Thoracic aorta (tissue), 2 donors: ENCODE measurements around the gene LDLRAD4. TPM values are rescaled to one million over a fixed set of nuclear protein-coding genes. Genes with fewer than 3 reads are reported as not detected.

Experiments used
- ATAC-seq: fragments of 150-250 bp; one replicate; pipeline ENCODE4 v1.8.0; 2017; ENCODE audit warnings: low read depth; ENCODE audit not compliant: insufficient number of reproducible peaks, low FRiP score
- DNase-seq: peaks from one replicate; pipeline ENCODE4 v3.0.0-alpha.2; 2020; ENCODE audit warnings: low spot score
- H3K27ac ChIP-seq, 2 donors: fragments of 200-600 bp; sonication (generic); 1 replicate in 1 of 2; 2 replicates in 1 of 2; pipeline ENCODE4 v1.5.1; 2016; ENCODE audit warnings: mild to moderate bottlenecking in 2 of 2, moderate library complexity in 2 of 2
- H3K27me3 ChIP-seq: fragments of 200-600 bp; sonication (generic); replicated peaks from 2 replicates; pipeline ENCODE4 v1.6.0; 2016; ENCODE audit warnings: mild to moderate bottlenecking; ENCODE audit not compliant: insufficient read depth
- H3K36me3 ChIP-seq: fragments of 200-600 bp; sonication (generic); one replicate; pipeline ENCODE4 v1.5.1; 2016
- H3K4me1 ChIP-seq, 2 donors: fragments of 200-600 bp; sonication (generic); 1 replicate in 1 of 2; 2 replicates in 1 of 2; pipeline versions ENCODE4 v1.5.1 to v1.6.0; 2016; ENCODE audit warnings: low read depth in 2 of 2, mild to moderate bottlenecking in 1 of 2; ENCODE audit not compliant: control insufficient read depth in 1 of 2
- H3K4me3 ChIP-seq: fragments of 200-600 bp; sonication (generic); 2 replicates; pipeline ENCODE4 v1.5.1; 2016; ENCODE audit warnings: mild to moderate bottlenecking
- H3K9me3 ChIP-seq: fragments of 200-600 bp; sonication (generic); 2 replicates; pipeline ENCODE4 v1.5.1; 2016
- CTCF ChIP-seq: fragments of 200-600 bp; sonication (generic); IDR thresholded peaks from one replicate; pipeline ENCODE4 v1.5.1; 2019; ENCODE audit warnings: antibody characterized with exemption
- total RNA-seq, 2 donors: library from RNA; depleted of rRNA; stranded (reverse); fragments of >200 nt; gene quantifications; one replicate each; pipeline versions ENCODE4 v1.1.0 to v1.2.3, GENCODE V29; 2016

The LDLRAD4 gene
- total RNA-seq, 2 donors from 2014 or later, result 98.4 to 135 TPM

- H3K27ac ChIP-seq, result no peak overlapping the region
- peaks cover 10 to 46% of the 10 kb centered on the region in 2 donors for H3K4me1 ChIP-seq
- no peak for DNase-seq
Observed at GRCh38 chr18:13613591-13614501, 395.3 kb downstream of the LDLRAD4 start.

GRCh38 chr18:13614641-13615288, 396.2 kb downstream of the LDLRAD4 start:
- no peak for ATAC-seq

More at GRCh38 chr18:13613591-13614501, 395.3 kb downstream of the LDLRAD4 start:
- no peak for ATAC-seq
- no peak for TF ChIP-seq CTCF
- H3K4me3 ChIP-seq, result no peak overlapping the region
- H3K9me3 ChIP-seq, result no peaks in the 10 kb centered on the region
- H3K27me3 ChIP-seq, result no peaks in the 10 kb centered on the region
- no peaks in the 10 kb centered on the region for H3K36me3 ChIP-seq

GRCh38 chr18:13615432-13615861, 396.9 kb downstream of the LDLRAD4 start:
- ATAC-seq, result no peak
- H3K27ac ChIP-seq, result no peak overlapping the region

More at GRCh38 chr18:13614641-13615288, 396.2 kb downstream of the LDLRAD4 start:
- Histone ChIP-seq H3K27me3 (no peaks in the 10 kb centered on the region), H3K27ac (peak overlapping the region in 1 of 2 donors; percentile 13), H3K4me1 (peaks cover 8 to 48% of the 10 kb centered on the region in 2 donors), H3K36me3 (no peaks in the 10 kb centered on the region), H3K9me3 (no peaks in the 10 kb centered on the region), H3K4me3 (peak overlapping the region; percentile 19)
- no peak for TF ChIP-seq CTCF
- no peak for DNase-seq

GRCh38 chr18:13616041-13616440, 397.5 kb downstream of the LDLRAD4 start:
- TF ChIP-seq CTCF, result no peak
- Histone ChIP-seq H3K27ac (no peak overlapping the region), H3K36me3 (no peaks in the 10 kb centered on the region), H3K9me3 (no peaks in the 10 kb centered on the region), H3K4me1 (peaks cover 4 to 39% of the 10 kb centered on the region in 2 donors), H3K4me3 (no peak overlapping the region), H3K27me3 (no peaks in the 10 kb centered on the region)
- DNase-seq (no peak), ATAC-seq (no peak)

More at GRCh38 chr18:13615432-13615861, 396.9 kb downstream of the LDLRAD4 start:
- H3K9me3 ChIP-seq, result no peaks in the 10 kb centered on the region
- H3K4me3 ChIP-seq, result no peak overlapping the region
- H3K4me1 ChIP-seq, result peaks cover 6 to 44% of the 10 kb centered on the region in 2 donors
- no peaks in the 10 kb centered on the region for H3K27me3 ChIP-seq
- no peak for DNase-seq
- TF ChIP-seq CTCF, result no peak
- H3K36me3 ChIP-seq, result no peaks in the 10 kb centered on the region

GRCh38 chr18:13616525-13617035, 398.0 kb downstream of the LDLRAD4 start:
- DNase-seq (no peak), ATAC-seq (no peak)
- Histone ChIP-seq H3K4me1 (peaks cover 4 to 33% of the 10 kb centered on the region in 2 donors), H3K36me3 (no peaks in the 10 kb centered on the region), H3K9me3 (no peaks in the 10 kb centered on the region), H3K4me3 (no peak overlapping the region), H3K27me3 (no peaks in the 10 kb centered on the region), H3K27ac (no peak overlapping the region)
- no peak for TF ChIP-seq CTCF
